Upper lobe of right lung (tissue), 1 donor: ENCODE data around the gene CYP4F11. TPM values are rescaled to one million over a fixed set of nuclear protein-coding genes. Genes with fewer than 3 reads are reported as not detected.

Experiments
- ATAC-seq: fragments of 200-7000 bp; cut with Tn5 transposase; one replicate; pipeline ENCODE4 v1.9.1; 2020; ENCODE audit warnings: mild to moderate bottlenecking, moderate library complexity
- DNase-seq: peaks from one replicate; pipeline ENCODE4 v3.0.0-alpha.2; 2020
- H3K27ac ChIP-seq: fragments of 200-600 bp; one replicate; pipeline ENCODE4 v1.8.0; 2022
- H3K27me3 ChIP-seq: fragments of 200-600 bp; one replicate; pipeline ENCODE4 v1.8.0; 2022; ENCODE audit warnings: mild to moderate bottlenecking
- H3K36me3 ChIP-seq: fragments of 200-600 bp; one replicate; pipeline ENCODE4 v1.8.0; 2022
- H3K4me1 ChIP-seq: fragments of 200-600 bp; one replicate; pipeline ENCODE4 v1.8.0; 2022
- H3K4me3 ChIP-seq: fragments of 200-600 bp; one replicate; pipeline ENCODE4 v1.8.0; 2022; ENCODE audit warnings: mild to moderate bottlenecking
- H3K9me3 ChIP-seq: fragments of 200-600 bp; one replicate; pipeline ENCODE4 v1.8.0; 2022
- intact Hi-C: fragments of 100-400 bp; cut with DNase I; formaldehyde crosslinking; loops from one replicate; pipeline ENCODE4 v1.11.0; 2022
- total RNA-seq: library from RNA; stranded (reverse); fragmentation: NEBNext Ultra II Directional; extraction: Animal tissue kit (Norgen Biotek cat#: 25700); gene quantifications from one replicate; pipeline ENCODE4 v1.2.1, GENCODE V29; 2021
- TF ChIP-seq, protein P1 (sequence below): fragments of 200-600 bp; IDR thresholded peaks from one replicate; pipeline ENCODE4 v1.8.0; 2022; ENCODE audit warnings: antibody characterized with exemption
- donor health status: DM: no; HTN: yes; CAD: no; lungs with severe emphysema.

The CYP4F11 gene
- total RNA-seq, 1 donor from 2014 or later: 3.5 TPM

GRCh38 chr19:15971224-15971780 lies 37.0 kb upstream of the CYP4F11 start:
- no peak overlapping the region for H3K4me3 ChIP-seq
- no peaks in the 10 kb centered on the region for H3K36me3 ChIP-seq
- no peak overlapping the region for H3K27ac ChIP-seq
- DNase-seq (no peak), ATAC-seq (no peak)
- no peaks in the 10 kb centered on the region for H3K27me3 ChIP-seq
- TF ChIP-seq, protein P1, sequence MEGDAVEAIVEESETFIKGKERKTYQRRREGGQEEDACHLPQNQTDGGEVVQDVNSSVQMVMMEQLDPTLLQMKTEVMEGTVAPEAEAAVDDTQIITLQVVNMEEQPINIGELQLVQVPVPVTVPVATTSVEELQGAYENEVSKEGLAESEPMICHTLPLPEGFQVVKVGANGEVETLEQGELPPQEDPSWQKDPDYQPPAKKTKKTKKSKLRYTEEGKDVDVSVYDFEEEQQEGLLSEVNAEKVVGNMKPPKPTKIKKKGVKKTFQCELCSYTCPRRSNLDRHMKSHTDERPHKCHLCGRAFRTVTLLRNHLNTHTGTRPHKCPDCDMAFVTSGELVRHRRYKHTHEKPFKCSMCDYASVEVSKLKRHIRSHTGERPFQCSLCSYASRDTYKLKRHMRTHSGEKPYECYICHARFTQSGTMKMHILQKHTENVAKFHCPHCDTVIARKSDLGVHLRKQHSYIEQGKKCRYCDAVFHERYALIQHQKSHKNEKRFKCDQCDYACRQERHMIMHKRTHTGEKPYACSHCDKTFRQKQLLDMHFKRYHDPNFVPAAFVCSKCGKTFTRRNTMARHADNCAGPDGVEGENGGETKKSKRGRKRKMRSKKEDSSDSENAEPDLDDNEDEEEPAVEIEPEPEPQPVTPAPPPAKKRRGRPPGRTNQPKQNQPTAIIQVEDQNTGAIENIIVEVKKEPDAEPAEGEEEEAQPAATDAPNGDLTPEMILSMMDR: peak; percentile 16
- no peaks in the 10 kb centered on the region for H3K4me1 ChIP-seq
- intact Hi-C loops: no loop called here
- no peaks in the 10 kb centered on the region for H3K9me3 ChIP-seq

DNA sequence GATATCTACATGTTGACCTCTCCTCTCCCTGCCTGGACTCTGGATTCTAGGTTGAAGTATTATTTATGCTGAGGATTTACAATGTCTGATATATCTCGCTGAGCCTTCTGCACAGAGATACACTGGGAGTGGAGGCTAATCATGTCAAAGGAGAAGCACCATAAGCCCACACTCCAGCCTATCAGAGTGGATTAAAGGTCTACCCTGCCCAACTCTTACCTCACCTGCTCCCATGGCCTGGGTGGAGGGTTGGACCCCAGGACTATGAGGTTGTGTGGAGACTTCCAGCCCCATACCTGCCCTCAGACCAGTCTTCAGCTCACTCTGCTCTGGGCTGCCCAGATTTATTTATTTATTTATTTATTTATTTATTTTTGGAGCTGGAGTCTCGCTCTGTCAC lies 29.9 kb upstream of the CYP4F11 start:
- intact Hi-C loops: no loop called here
- TF ChIP-seq, protein P1: no peak
- Histone ChIP-seq H3K9me3 (no peaks in the 10 kb centered on the region), H3K36me3 (no peaks in the 10 kb centered on the region), H3K27ac (no peak overlapping the region), H3K27me3 (peaks cover 11% of the 10 kb centered on the region), H3K4me3 (no peak overlapping the region), H3K4me1 (no peaks in the 10 kb centered on the region)
- ATAC-seq (no peak), DNase-seq (no peak)

- DNase-seq (no peak), ATAC-seq (no peak)
- Histone ChIP-seq H3K4me3 (no peak overlapping the region), H3K9me3 (no peaks in the 10 kb centered on the region), H3K27me3 (peaks cover 17% of the 10 kb centered on the region), H3K36me3 (no peaks in the 10 kb centered on the region), H3K4me1 (no peaks in the 10 kb centered on the region), H3K27ac (no peak overlapping the region)
- intact Hi-C loops: no loop called here
- TF ChIP-seq, protein P1: no peak
These were observed 28.0 kb upstream of the CYP4F11 start for GRCh38 chr19:15962319-15962718.

DNA sequence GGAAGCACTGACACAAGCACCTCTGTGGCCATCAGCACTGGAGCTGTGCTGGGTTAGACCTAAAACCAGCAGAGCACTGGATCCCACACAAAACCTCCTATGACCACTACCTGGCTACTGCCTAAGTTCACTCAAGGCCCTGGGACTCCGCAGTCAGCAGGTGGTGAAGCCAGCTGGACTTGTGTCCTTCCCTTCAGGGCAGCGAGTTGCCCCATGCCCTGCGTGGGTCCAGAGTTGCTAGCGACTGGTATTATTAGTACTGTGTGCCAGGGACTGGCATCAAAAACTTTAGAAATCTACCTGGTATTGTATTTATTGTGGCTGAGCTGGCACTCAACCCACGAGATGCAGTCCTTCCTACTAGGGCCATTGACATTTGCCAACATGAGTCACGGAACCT lies 20.5 kb upstream of the CYP4F11 start:
- TF ChIP-seq, protein P1: no peak
- no peaks in the 10 kb centered on the region for H3K9me3 ChIP-seq
- peaks cover 31% of the 10 kb centered on the region for H3K27me3 ChIP-seq
- intact Hi-C loops: no loop called here
- no peak overlapping the region for H3K27ac ChIP-seq
- no peak overlapping the region for H3K4me3 ChIP-seq
- H3K36me3 ChIP-seq: no peaks in the 10 kb centered on the region
- no peak for ATAC-seq
- H3K4me1 ChIP-seq: no peaks in the 10 kb centered on the region
- no peak for DNase-seq

GRCh38 chr19:15948223-15949058 lies 14.1 kb upstream of the CYP4F11 start, which contains the start of gene OR10H4:
OR10H4 (plus strand) TSS chr19:15949008; CDS start chr19:15949008, 0 bp downstream.
- TF ChIP-seq, protein P1: no peak
- intact Hi-C loops: no loop called here

More at GRCh38 chr19:15948223-15949058, 14.1 kb upstream of the CYP4F11 start, which contains the start of gene OR10H4:
- DNase-seq (no peak), ATAC-seq (no peak)
- no peaks in the 10 kb centered on the region for H3K36me3 ChIP-seq
- H3K27ac ChIP-seq: no peak within 1 kb of the TSS
- no peaks in the 10 kb centered on the region for H3K4me1 ChIP-seq
- no peaks in the 10 kb centered on the region for H3K9me3 ChIP-seq
- H3K4me3 ChIP-seq: no peak within 1 kb of the TSS
- H3K27me3 ChIP-seq: no peaks in the 10 kb centered on the region
